Peyer's patch (tissue), 4 donors: ENCODE measurements around the gene IBTK.
"Not testable (repeated sequence)": the region's sequence is repeated elsewhere in the genome, so short reads cannot be mapped to it uniquely, and the experiment has no call there.

Experiments used
- POLR2A ChIP-seq, 2 donors: fragments of 450-650 bp; IDR thresholded peaks; one replicate each; pipeline ENCODE4 v1.5.1; 2017; ENCODE audit warnings: antibody characterized with exemption in 2 of 2, mild to moderate bottlenecking in 2 of 2, moderate library complexity in 2 of 2
- TF ChIP-seq, protein P1 (sequence below), 6 experiments: fragments of 450-650 bp in 4 of 6; fragments of 200-600 bp in 2 of 6; sonication (generic) in 1 of 6; IDR thresholded peaks; one replicate each; pipeline ENCODE4 v1.5.1; 2017 to 2019; ENCODE audit warnings: antibody characterized with exemption in 6 of 6, mild to moderate bottlenecking in 3 of 6, moderate library complexity in 1 of 6

GRCh38 chr6:82152786-82153185 lies 94.8 kb downstream of the IBTK start:
- not testable (repeated sequence) for TF ChIP-seq POLR2A (IDR thresholded peaks at IDR 0.05)
- TF ChIP-seq, protein P1, sequence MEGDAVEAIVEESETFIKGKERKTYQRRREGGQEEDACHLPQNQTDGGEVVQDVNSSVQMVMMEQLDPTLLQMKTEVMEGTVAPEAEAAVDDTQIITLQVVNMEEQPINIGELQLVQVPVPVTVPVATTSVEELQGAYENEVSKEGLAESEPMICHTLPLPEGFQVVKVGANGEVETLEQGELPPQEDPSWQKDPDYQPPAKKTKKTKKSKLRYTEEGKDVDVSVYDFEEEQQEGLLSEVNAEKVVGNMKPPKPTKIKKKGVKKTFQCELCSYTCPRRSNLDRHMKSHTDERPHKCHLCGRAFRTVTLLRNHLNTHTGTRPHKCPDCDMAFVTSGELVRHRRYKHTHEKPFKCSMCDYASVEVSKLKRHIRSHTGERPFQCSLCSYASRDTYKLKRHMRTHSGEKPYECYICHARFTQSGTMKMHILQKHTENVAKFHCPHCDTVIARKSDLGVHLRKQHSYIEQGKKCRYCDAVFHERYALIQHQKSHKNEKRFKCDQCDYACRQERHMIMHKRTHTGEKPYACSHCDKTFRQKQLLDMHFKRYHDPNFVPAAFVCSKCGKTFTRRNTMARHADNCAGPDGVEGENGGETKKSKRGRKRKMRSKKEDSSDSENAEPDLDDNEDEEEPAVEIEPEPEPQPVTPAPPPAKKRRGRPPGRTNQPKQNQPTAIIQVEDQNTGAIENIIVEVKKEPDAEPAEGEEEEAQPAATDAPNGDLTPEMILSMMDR (IDR thresholded peaks at IDR 0.05): not testable (repeated sequence)
